Stimulated activated CD8-positive, alpha-beta memory T cell treated with anti-CD3 and anti-CD28 coated beads, Interleukin-15, amount 100 ng/mL, for 1 hour (primary cell): ENCODE data around the gene RAB3GAP1.
"Not testable (repeated sequence)": the region's sequence is repeated elsewhere in the genome, so short reads cannot be mapped to it uniquely, and the experiment has no call there.

Source experiments
- DNase-seq: peaks from one replicate; pipeline ENCODE4 v3.0.0-alpha.2; 2020; ENCODE audit warnings: low read depth

The RAB3GAP1 gene

GRCh38 chr2:135105513-135106316 is 53.6 kb downstream of the RAB3GAP1 start:
- not testable (repeated sequence) for DNase-seq

GRCh38 chr2:135113322-135113721 is 61.2 kb downstream of the RAB3GAP1 start:
- no peak for DNase-seq

DNA sequence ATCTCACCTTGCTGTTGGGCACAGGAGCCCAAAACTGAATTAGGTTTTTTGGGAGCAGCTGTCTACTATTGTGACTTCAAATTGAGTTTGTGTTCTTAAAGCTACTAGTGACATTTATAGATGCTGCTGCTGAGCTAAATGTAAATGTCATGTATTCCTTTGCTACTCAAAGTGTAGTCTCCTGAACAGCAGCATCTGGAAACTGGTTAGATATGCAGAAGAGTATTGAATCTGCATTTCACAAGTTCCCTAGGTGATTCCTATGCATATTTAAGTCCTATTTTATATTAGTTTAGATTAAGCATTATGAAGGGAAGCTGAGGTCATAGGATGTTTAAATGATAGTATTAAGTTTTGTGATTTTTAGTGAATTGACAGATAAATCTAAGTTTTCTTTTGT is 67.5 kb downstream of the RAB3GAP1 start:
- DNase-seq = no peak

DNA sequence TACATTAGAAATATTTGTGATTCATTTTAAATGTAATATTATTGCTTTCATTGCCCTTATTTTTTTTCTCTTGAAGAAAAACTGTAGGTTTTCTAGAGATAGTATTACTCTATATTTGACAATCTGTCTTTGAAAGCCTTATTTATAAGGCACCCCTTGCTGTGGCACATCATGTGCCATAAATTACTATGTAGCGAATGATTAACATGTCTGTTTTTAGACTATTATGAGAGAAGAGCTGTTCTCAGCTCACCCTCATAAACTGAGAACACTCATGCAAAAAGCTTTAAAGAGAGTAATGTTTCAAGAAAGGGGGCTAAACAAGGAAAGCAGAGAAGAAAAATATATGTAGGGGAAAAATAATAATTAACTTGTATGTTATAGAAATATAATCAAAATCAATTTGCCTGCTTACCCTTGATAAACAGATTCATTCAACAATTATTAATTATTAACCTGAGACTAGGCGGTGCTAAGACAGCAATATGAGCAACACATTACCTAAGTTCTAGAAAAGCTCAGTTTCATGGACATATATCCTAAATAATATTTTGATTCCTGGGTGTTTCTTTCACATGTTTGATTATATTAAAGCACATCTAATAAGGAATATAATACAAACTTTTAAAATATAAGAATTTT is 69.0 kb downstream of the RAB3GAP1 start:
- no peak for DNase-seq

DNA sequence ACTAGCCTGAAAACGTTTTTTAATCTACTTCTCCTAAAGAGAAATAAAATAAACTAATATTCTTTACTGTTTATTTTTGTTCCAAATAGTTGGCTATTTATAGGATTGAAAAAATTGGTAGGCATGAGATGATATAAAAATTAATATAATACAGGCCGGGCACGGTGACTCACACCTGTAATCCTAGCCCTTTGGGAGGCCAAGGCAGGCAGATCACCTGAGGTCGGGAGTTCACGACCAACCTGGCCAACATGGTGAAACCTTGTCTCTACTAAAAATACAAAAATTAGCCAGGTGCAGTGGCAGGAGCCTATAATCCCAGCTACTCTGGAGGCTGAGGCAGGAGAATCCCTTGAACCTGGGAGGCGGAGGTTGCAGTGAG is 69.6 kb downstream of the RAB3GAP1 start:
- not testable (repeated sequence) for DNase-seq

DNA sequence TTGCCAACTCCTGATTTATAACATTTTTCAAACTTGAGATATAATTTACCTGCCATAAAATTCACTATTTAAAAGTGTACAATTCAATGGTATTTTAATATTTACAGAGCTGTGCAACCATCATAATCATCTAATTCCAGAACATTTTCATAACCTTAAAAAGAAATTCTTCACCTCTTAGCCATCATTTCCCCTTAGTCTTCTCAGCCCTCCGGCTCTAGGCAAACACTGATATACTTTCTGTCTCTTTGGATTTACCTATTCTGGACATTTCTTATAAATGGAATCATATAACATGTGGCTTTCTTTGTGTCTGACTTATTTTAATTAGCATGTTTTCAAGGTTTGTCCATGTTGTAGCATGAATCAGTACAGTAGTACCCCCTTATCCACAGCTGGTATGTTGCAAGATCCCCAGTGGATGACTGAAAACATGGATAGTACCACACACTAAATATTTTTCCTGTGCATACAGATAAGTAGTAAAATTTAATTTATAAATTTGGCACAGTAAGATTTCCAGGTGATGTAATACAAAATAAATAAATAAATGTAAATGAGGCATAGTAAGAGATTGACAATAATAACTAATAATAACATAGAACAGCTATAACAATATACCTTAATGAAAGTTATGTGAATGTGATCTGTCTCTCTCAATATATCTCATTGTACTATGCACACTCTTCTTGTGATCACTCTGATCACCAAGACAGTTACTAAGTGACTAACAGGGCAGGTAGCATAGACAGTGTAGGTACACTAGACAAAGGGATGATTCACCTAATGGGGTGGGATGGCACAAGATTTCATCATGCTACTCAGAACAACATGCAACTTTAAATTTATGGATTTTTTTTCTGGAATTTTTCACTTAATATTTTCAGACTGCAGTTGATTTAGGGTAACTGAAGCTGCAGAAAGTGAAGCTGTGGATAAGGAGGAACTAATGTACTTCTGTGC is 73.1 kb downstream of the RAB3GAP1 start:
- DNase-seq = no peak

DNA sequence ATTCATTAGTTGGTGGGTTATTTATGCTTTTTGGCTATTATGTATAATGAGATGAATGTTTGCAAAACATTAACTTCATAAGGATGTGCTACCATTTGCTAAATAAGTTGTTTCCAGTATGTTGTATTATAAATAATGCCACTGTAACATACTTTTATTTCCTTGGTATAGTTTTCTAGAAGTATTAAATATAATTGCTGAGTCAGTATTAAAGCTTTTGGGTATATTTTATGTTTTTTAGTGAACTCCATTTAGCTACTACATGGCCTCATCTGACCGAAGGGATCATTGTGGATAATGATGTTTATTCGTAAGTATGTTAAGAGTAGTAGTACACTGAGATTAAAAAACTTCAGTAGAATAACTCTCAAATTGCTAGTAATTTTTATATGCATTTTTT is 73.8 kb downstream of the RAB3GAP1 start:
- no peak for DNase-seq

- DNase-seq = no peak
These were observed 78.7 kb downstream of the RAB3GAP1 start for GRCh38 chr2:135130751-135131150.

GRCh38 chr2:135132314-135132713 is 80.2 kb downstream of the RAB3GAP1 start:
- no peak for DNase-seq

DNA sequence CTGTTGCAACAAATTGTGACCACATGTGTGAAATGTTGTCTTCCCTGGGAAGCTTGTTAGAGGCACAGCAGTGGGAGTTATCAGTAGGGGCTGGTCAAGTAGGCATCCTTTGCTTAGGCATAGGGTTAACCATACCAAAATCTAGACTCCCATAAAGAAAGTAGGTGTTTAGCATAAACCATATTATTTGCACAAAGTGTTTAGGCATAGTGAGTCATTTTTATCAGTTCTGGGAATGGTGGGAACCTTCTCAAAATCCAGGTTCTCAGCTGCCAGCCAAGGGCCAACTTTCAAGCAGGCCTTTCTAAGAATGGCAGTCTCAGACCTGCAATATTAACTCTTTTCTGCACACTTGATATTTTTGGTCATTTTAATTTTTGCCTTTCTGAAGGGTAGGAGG is 88.5 kb downstream of the RAB3GAP1 start:
- no peak for DNase-seq

- no peak for DNase-seq
These were observed 90.2 kb downstream of the RAB3GAP1 start for GRCh38 chr2:135142323-135142722.

DNA sequence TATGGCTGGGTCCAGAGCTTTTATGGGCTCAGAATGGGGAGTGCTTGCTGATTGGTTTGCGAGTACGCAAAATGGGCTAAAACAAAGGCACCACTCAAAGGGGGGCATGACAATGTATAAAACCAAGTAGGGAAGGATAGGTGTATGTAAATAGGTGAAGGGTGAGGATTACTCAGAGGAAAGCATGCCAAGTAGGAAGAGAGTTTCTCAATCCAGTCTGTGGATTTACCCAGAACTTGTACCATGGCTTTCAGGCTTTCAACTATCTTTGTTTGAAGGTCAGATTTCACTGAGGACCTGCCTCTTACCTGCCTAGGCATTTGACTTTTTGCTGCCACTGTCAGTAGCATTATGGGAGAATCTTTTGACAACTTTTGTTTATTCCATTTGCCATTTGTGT is 92.3 kb downstream of the RAB3GAP1 start:
- DNase-seq = no peak

- DNase-seq = no peak
These were observed 97.2 kb downstream of the RAB3GAP1 start for GRCh38 chr2:135149251-135149650.

- no peak for DNase-seq
These were observed 98.6 kb downstream of the RAB3GAP1 start for GRCh38 chr2:135150725-135151124.

- DNase-seq = no peak
These were observed 99.5 kb downstream of the RAB3GAP1 start for GRCh38 chr2:135151615-135152014.

DNA sequence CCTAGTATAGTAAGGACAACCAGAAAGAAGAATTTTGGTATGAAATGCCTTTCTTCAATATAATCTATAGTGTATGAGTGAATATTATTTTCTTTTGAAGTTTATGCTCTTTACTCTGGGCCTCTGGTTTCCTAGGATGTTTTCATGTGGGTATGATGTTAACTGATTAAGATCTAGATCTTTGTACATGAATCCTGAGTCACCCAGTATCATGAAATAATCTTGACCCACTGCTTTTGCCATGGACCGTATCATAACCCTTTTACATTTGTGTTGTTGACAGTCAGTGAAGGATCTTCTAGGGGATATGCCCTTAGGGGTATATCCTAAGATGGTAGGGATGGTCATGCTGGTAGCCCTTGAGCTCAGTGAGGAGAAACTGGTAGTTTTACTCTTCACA is 100.3 kb downstream of the RAB3GAP1 start:
- no peak for DNase-seq

- DNase-seq = no peak
These were observed 102.9 kb downstream of the RAB3GAP1 start for GRCh38 chr2:135154962-135155361.

GRCh38 chr2:135157856-135158255 is 105.8 kb downstream of the RAB3GAP1 start:
- no peak for DNase-seq

DNA sequence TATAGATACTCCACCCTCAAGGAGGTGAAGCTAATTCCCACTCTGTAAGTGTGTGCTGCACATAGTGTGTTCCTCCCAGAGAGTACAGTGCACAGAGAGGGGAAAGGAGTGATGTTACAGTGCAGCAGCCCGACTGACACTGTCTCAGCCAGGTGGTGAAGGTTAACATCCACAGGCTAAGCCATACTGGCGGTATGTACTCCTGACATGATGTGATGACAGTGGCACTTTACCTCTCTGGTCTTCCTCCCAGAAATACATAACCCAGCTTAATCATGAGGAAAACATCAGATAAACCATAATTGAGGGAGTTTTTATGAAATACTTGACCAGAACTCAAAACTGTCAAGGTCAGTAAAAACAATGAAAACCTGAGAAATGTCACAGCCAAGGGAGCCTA is 107.1 kb downstream of the RAB3GAP1 start:
- no peak for DNase-seq

DNA sequence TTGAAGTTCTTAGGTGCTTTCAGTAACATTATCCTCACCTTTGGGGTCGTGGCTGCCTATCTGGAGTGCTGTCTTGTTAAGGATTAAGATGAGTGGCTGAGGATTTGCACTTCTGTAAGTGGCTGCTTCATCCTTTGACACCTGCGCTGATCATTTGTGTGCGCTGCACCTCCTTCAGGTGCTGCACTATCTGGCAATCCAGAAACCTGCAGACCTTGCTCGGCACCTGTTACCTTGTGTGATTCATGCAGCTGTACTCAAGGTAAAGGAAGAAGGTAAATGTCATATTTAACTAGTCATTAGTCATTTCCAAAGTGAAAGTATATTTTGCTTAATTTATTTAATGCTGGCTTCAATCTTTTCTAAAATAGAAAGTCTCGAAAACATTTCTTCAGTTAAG is 110.3 kb downstream of the RAB3GAP1 start:
- DNase-seq = no peak

DNA sequence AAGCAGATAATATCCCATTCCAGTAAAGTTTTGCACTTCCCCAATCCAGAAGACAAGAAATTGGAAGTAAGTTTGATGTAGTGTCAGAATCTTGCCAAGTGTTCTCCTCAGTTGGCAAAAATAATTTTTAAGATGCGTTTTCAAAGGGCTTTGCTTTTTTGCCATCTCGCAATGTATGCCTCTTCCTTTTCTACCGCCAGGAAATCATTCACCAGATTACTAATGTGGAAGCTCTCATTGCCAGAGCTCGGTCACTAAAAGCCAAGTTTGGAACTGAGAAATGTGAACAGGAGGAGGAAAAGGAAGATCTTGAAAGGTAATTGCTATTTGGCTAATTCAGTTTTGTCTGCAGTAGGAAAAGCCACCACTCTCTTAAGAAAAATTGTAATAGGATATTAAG is 110.7 kb downstream of the RAB3GAP1 start:
- DNase-seq = no peak

DNA sequence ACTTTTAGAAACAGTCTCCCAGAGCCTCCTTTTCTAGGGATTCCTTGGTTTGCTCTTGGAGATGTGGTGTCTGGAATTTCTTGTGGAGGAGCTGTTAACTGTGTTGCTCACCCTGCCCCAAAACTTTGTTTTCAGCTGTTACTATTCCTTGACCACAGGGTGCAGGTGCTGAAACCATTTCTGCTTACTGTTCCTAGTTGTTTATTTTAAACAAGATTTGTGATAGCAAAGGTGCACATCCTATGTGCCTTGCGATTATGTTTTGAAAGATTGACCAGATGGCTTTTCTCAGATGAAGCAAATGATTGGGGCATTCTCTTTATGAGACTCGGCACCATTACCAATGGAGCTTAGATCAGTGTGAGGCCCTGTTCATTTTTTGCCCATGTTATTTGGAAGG is 111.2 kb downstream of the RAB3GAP1 start:
- DNase-seq = no peak

DNA sequence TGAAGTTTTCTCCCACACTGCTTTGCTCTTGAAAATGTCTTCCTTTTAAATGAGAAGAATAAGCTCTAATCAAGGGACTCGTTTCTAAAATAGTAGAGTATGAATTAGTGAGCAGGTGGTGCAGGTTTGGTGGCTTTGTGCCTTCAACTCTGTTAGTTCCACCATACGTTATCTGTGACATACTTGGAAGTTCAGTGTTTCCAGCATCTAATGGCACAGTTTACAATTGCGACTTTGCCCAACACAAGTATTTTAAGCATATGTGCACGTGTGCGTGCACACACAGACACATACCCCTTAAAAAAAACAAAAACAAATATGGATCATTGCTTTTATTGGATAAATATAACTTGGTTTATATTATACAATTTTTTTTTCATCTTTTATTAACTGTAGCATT is 111.8 kb downstream of the RAB3GAP1 start:
- no peak for DNase-seq
